GM12878 (cell line): ENCODE data around the gene NUP210. TPM values are rescaled to one million over a fixed set of nuclear protein-coding genes. Genes with fewer than 3 reads are reported as not detected.

Experiments used
- ATAC-seq: fragments of 200-7000 bp; cut with Tn5 transposase; 3 replicates; pipeline ENCODE4 v1.9.1; 2020; ENCODE audit warnings: mild to moderate bottlenecking, moderate library complexity
- BruUV-seq: library from RNA; stranded (reverse); fragments of 400-500 nt; replicated peaks from 2 replicates; lab custom pipeline; 2021; lab: Mats Ljungman, UMichigan
- CTCF ChIA-PET: fragments of 300-600 bp; sonication (Branson Sonifier 250); formaldehyde crosslinking; extraction: SDS; loops from one replicate; lab custom pipeline; 2021; ENCODE audit warnings: inconsistent platforms; lab: Yijun Ruan, JAX
- POLR2A ChIA-PET: fragments of 350-600 bp; formaldehyde crosslinking; extraction: SDS; loops from one replicate; lab custom pipeline; 2021; ENCODE audit warnings: inconsistent platforms; lab: Charles Lee
- RAD21 ChIA-PET: fragments of 300-600 bp; sonication (Branson Sonifier 250); formaldehyde crosslinking; loops from one replicate; lab custom pipeline; 2023; ENCODE audit warnings: antibody characterized with exemption; ENCODE audit not compliant: unreplicated experiment; lab: Charles Lee
- SMC1A ChIA-PET: fragments of 300-600 bp; sonication (Branson Sonifier 250); formaldehyde crosslinking; loops from one replicate; lab custom pipeline; 2023; ENCODE audit not compliant: unreplicated experiment, uncharacterized antibody; lab: Charles Lee
- DNase-seq: peaks from one replicate; pipeline ENCODE4 v3.0.0-alpha.2; 2011; ENCODE audit warnings: low read depth, low spot score
- FAIRE-seq: peaks from 3 replicates; lab custom pipeline; 2011; peaks lifted over from hg19 to GRCh38; lab: Jason Lieb, UNC
- H2AFZ ChIP-seq: 2 replicates; pipeline ENCODE4 v1.6.0; 2011; ENCODE audit warnings: low read depth, low read length, control low read depth; ENCODE audit not compliant: control insufficient read depth
- H3K27ac ChIP-seq: 2 replicates; pipeline ENCODE4 v1.5.1; 2011; ENCODE audit warnings: control low read depth; ENCODE audit not compliant: control insufficient read depth, insufficient read depth
- H3K27me3 ChIP-seq, 2 experiments: replicated peaks in 1 of 2; 2 replicates each; pipeline versions ENCODE4 v1.6.0 to v1.6.1; 2011; ENCODE audit warnings: low read length in 1 of 2; ENCODE audit not compliant: control insufficient read depth in 2 of 2, insufficient read depth in 2 of 2
- H3K36me3 ChIP-seq, 2 experiments: 2 replicates each; pipeline ENCODE4 v1.5.1; 2011; ENCODE audit warnings: low read length in 1 of 2; ENCODE audit not compliant: control insufficient read depth in 2 of 2, insufficient read depth in 2 of 2
- H3K4me1 ChIP-seq: 2 replicates; pipeline ENCODE4 v1.6.1; 2011; ENCODE audit warnings: mild to moderate bottlenecking, low read length, moderate library complexity, mixed read lengths; ENCODE audit not compliant: control insufficient read depth, insufficient read depth
- H3K4me2 ChIP-seq: 2 replicates; pipeline ENCODE4 v1.6.0; 2011; ENCODE audit warnings: control low read depth; ENCODE audit not compliant: control insufficient read depth, insufficient read depth
- H3K4me3 ChIP-seq: fragments of 200-600 bp; sonication (generic); 2 replicates; pipeline ENCODE4 v1.5.1; 2016
- H3K79me2 ChIP-seq: 2 replicates; pipeline ENCODE4 v1.6.0; 2011; ENCODE audit warnings: low read length; ENCODE audit not compliant: control insufficient read depth, insufficient read depth
- H3K9ac ChIP-seq: 2 replicates; pipeline ENCODE4 v1.8.0; 2011; ENCODE audit warnings: low read length, control low read depth, mixed read lengths; ENCODE audit not compliant: control insufficient read depth, insufficient read depth
- H3K9me3 ChIP-seq: replicated peaks from 3 replicates; pipeline ENCODE4 v1.5.1; 2011; ENCODE audit warnings: mild to moderate bottlenecking, low read length; ENCODE audit not compliant: control insufficient read depth, insufficient read depth
- H4K20me1 ChIP-seq: 2 replicates; pipeline ENCODE4 v1.6.0; 2011; ENCODE audit not compliant: control insufficient read depth, insufficient read depth
- EZH2 ChIP-seq: IDR thresholded peaks from 2 replicates; pipeline ENCODE4 v1.6.1; 2012; ENCODE audit warnings: low read depth, mild to moderate bottlenecking, control low read depth, inconsistent platforms, low read length, borderline replicate concordance; ENCODE audit not compliant: control insufficient read depth
- FOXK2 ChIP-seq: fragments of 450-650 bp; IDR thresholded peaks from 2 replicates; pipeline ENCODE4 v1.6.1; 2017; ENCODE audit warnings: mild to moderate bottlenecking, moderate library complexity
- HDGF ChIP-seq: fragments of 450-650 bp; IDR thresholded peaks from 2 replicates; pipeline ENCODE4 v1.6.1; 2016; ENCODE audit warnings: antibody characterized with exemption
- POLR2A ChIP-seq: IDR thresholded peaks from 2 replicates; pipeline ENCODE4 v1.6.1; 2011; ENCODE audit warnings: low read depth, mild to moderate bottlenecking, low read length
- STAT3 ChIP-seq: IDR thresholded peaks from 2 replicates; pipeline ENCODE4 v1.6.1; 2011; ENCODE audit warnings: low read depth, low read length, improper control_type of control experiment
- YBX1 ChIP-seq: fragments of 450-650 bp; IDR thresholded peaks from 2 replicates; pipeline ENCODE4 v1.6.1; 2016; ENCODE audit warnings: antibody characterized with exemption
- ZSCAN29 ChIP-seq: fragments of 450-650 bp; IDR thresholded peaks from 2 replicates; pipeline ENCODE4 v1.6.1; 2017; ENCODE audit warnings: mild to moderate bottlenecking, moderate library complexity
- WGBS: methylation state at CpG from one replicate; pipeline ENCODE4 v1.1.6; 2016; ENCODE audit warnings: low lambda C conversion rate; ENCODE audit not compliant: insufficient replicate concordance, insufficient coverage; ENCODE audit errors: missing lambda C conversion rate; 5-methylcytosine and 5-hydroxymethylcytosine counted together
- in situ Hi-C: fragments of 300-500 bp; cut with MboI; formaldehyde crosslinking; loops from 9 replicates; pipeline ENCODE4 v1.14.3; 2018; ENCODE audit warnings: mixed read lengths
- intact Hi-C: fragments of 100-400 bp; cut with micrococcal nuclease; formaldehyde crosslinking; loops from one replicate; pipeline ENCODE4 v1.14.2; 2022; ENCODE audit not compliant: unreplicated experiment
- polyA plus RNA-seq, 11 experiments: library from polyadenylated mRNA; depleted of rRNA in 4 of 11; unstranded in 6 of 11; stranded (reverse) in 5 of 11; fragments of >200 nt; fragmentation: Nextera tagmentation in 4 of 11; fragmentation: Illumina TruSeq in 1 of 11; extraction: Ambion mirVana in 4 of 11; extraction: Trizol in 1 of 11; gene quantifications; 1 replicate in 1 of 11; 2 replicates in 10 of 11; pipeline versions ENCODE4 v1.2.1 to v1.2.3, GENCODE V29; 2011 to 2016; ENCODE audit warnings: inconsistent platforms in 2 of 11, missing spikeins in 2 of 11, low read depth in 1 of 11
- total RNA-seq, 4 experiments: library from RNA; depleted of rRNA in 3 of 4; stranded (reverse); fragments of >200 nt in 3 of 4; fragmentation: Illumina TruSeq in 1 of 4; extraction: Trizol in 1 of 4; gene quantifications; 2 replicates each; pipeline versions ENCODE4 v1.2.1 to v1.2.3, GENCODE V29; 2013 to 2021

Gene NUP210
- total and polyA plus RNA-seq, 10 of the 15 experiments (the other 5 are each of a cell fraction or from before 2014, with no cell fraction given) = 2.9 to 150 (median 76.0) TPM

- RAD21 ChIA-PET = no interaction called here
- no peak for DNase-seq
- Histone ChIP-seq H3K4me2 (no peak overlapping the region), H3K9me3 (no peaks in the 10 kb centered on the region), H3K9ac (no peak overlapping the region), H3K4me3 (no peak overlapping the region), H3K36me3 (peaks cover 57 to 59% of the 10 kb centered on the region in 2 experiments), H3K27me3 (no peaks in the 10 kb centered on the region), H2AFZ (no peak overlapping the region), H4K20me1 (no peaks in the 10 kb centered on the region), H3K79me2 (no peaks in the 10 kb centered on the region), H3K27ac (no peak overlapping the region), H3K4me1 (no peaks in the 10 kb centered on the region)
- FAIRE-seq = no peak
- no peak for ATAC-seq
- POLR2A ChIA-PET = no interaction called here
- WGBS = 96% methylated on average over 22 of the region's 22 CpGs
- no TSS peak for BruUV-seq
- no peak for TF ChIP-seq STAT3
- TF ChIP-seq HDGF = no peak
- TF ChIP-seq EZH2 = no peak
- TF ChIP-seq YBX1 = no peak
- in situ Hi-C loops = no loop called here
- CTCF ChIA-PET = no interaction called here
- intact Hi-C loops = no loop called here
- SMC1A ChIA-PET = no interaction called here
Measured at GRCh38 chr3:13319564-13320220, 100.4 kb downstream of the NUP210 start.

GRCh38 chr3:13318626-13319470 is 101.3 kb downstream of the NUP210 start:
- DNase-seq (no peak), FAIRE-seq (no peak), ATAC-seq (no peak)
- Histone ChIP-seq H3K79me2 (no peaks in the 10 kb centered on the region), H3K27me3 (no peaks in the 10 kb centered on the region), H3K4me1 (no peaks in the 10 kb centered on the region), H3K9me3 (no peaks in the 10 kb centered on the region), H3K9ac (no peak overlapping the region), H3K4me3 (no peak overlapping the region), H3K27ac (no peak overlapping the region), H2AFZ (no peak overlapping the region), H3K36me3 (peaks cover 57 to 60% of the 10 kb centered on the region in 2 experiments), H3K4me2 (no peak overlapping the region), H4K20me1 (no peaks in the 10 kb centered on the region)
- TF ChIP-seq ZSCAN29 (no peak), POLR2A (peak; percentile 18; the same call in 1 of the 2 replicates), FOXK2 (no peak), HDGF (no peak)
- intact Hi-C loops = no loop called here
- ChIA-PET RAD21 (no interaction called here), CTCF (no interaction called here), POLR2A (no interaction called here), SMC1A (no interaction called here)
- in situ Hi-C loops = no loop called here
- WGBS = 93% methylated on average over 14 of the region's 14 CpGs
- BruUV-seq = no TSS peak
